CD8-positive, alpha-beta memory T cell (primary cell): ENCODE data around the gene EIF3L. TPM values are rescaled to one million over a fixed set of nuclear protein-coding genes. Genes with fewer than 3 reads are reported as not detected.
A peak's percentile ranks its signal among the peaks of the same experiment; 100 is the strongest.

Source experiments
- CTCF ChIA-PET: fragments of 350-600 bp; sonication (Branson Sonifier 250); formaldehyde crosslinking; loops from one replicate; lab custom pipeline; 2021; ENCODE audit warnings: antibody characterized with exemption; lab: Charles Lee
- POLR2A ChIA-PET: fragments of 350-600 bp; sonication (Branson Sonifier 250); formaldehyde crosslinking; loops from one replicate; lab custom pipeline; 2021; ENCODE audit warnings: antibody characterized with exemption; lab: Charles Lee
- DNase-seq, 5 donors: peaks; one replicate each; pipeline versions ENCODE4 v3.0.0 to v3.0.0-alpha.2; 2020 to 2022; ENCODE audit warnings: mixed read lengths in 1 of 5
- H3K27ac ChIP-seq: one replicate; pipeline ENCODE4 v1.7.0; 2013; ENCODE audit warnings: low read depth, mild to moderate bottlenecking, low read length, moderate library complexity
- H3K27me3 ChIP-seq: 2 replicates; pipeline ENCODE4 v1.7.0; 2013; ENCODE audit warnings: low read length, mild to moderate bottlenecking; ENCODE audit not compliant: insufficient read depth, poor library complexity, severe bottlenecking
- H3K36me3 ChIP-seq: 2 replicates; pipeline ENCODE4 v1.7.0; 2013; ENCODE audit warnings: mild to moderate bottlenecking, low read length, moderate library complexity; ENCODE audit not compliant: insufficient read depth
- H3K4me1 ChIP-seq: 2 replicates; pipeline ENCODE4 v1.7.0; 2013; ENCODE audit warnings: mild to moderate bottlenecking, low read length, moderate library complexity; ENCODE audit not compliant: insufficient read depth
- H3K4me3 ChIP-seq: 2 replicates; pipeline ENCODE4 v1.7.0; 2013; ENCODE audit warnings: mild to moderate bottlenecking, low read length
- H3K9me3 ChIP-seq: 2 replicates; pipeline ENCODE4 v1.7.0; 2013; ENCODE audit warnings: mild to moderate bottlenecking, low read length
- H3K27ac Mint-ChIP-seq, 8 donors: one replicate each; pipeline ENCODE4 v1.8.0; 2020 to 2021; ENCODE audit warnings: mixed read lengths in 8 of 8, mild to moderate bottlenecking in 6 of 8, inconsistent platforms in 3 of 8, moderate library complexity in 3 of 8
- H3K27me3 Mint-ChIP-seq, 2 donors: one replicate each; pipeline ENCODE4 v1.8.0; 2020 to 2021; ENCODE audit warnings: mixed read lengths in 2 of 2, mild to moderate bottlenecking in 1 of 2, moderate library complexity in 1 of 2
- H3K36me3 Mint-ChIP-seq, 3 donors: one replicate each; pipeline ENCODE4 v1.8.0; 2020 to 2021; ENCODE audit warnings: mixed read lengths in 3 of 3, inconsistent platforms in 1 of 3, mild to moderate bottlenecking in 1 of 3
- H3K4me1 Mint-ChIP-seq, 3 donors: one replicate each; pipeline ENCODE4 v1.8.0; 2020 to 2021; ENCODE audit warnings: mixed read lengths in 3 of 3, inconsistent platforms in 1 of 3, mild to moderate bottlenecking in 1 of 3
- H3K4me3 Mint-ChIP-seq, 7 donors: one replicate each; pipeline ENCODE4 v1.8.0; 2020 to 2021; ENCODE audit warnings: mixed read lengths in 7 of 7, mild to moderate bottlenecking in 6 of 7, moderate library complexity in 4 of 7, inconsistent platforms in 2 of 7
- H3K9me3 Mint-ChIP-seq, 5 donors: one replicate each; pipeline ENCODE4 v1.8.0; 2020 to 2022; ENCODE audit warnings: mixed read lengths in 5 of 5, mild to moderate bottlenecking in 3 of 5, moderate library complexity in 2 of 5, inconsistent platforms in 1 of 5
- polyA plus RNA-seq: library from polyadenylated mRNA; unstranded; fragments of 300-500 nt; fragmentation: Illumina TruSeq; gene quantifications from one replicate; pipeline ENCODE4 v1.2.3, GENCODE V29; 2021
- total RNA-seq, 2 experiments: library from RNA; stranded (reverse); gene quantifications; one replicate each; pipeline ENCODE4 v1.2.3, GENCODE V29; 2021

The EIF3L gene
- total and polyA plus RNA-seq, 3 experiments from 2014 or later, result 266 to 556 (median 549) TPM

GRCh38 chr22:37804881-37805809, 44.1 kb upstream of the EIF3L start:
- H3K36me3 Mint-ChIP-seq, result no peaks in the 10 kb centered on the region
- POLR2A ChIA-PET, result interaction anchor here (0.6 kb wide), 1 partner anchor 197 kb away, joined by 9 read pairs; no protein-coding TSS in a partner anchor
- H3K4me1 ChIP-seq, result peaks cover 45% of the 10 kb centered on the region
- no peaks in the 10 kb centered on the region for H3K36me3 ChIP-seq
- peak overlapping the region; percentile 48 to 82 (median 56) for H3K4me3 Mint-ChIP-seq
- CTCF ChIA-PET, result interaction anchor here (1.9 kb wide), 1 partner anchor 172 kb away, joined by 5 read pairs; no protein-coding TSS in a partner anchor
- no peaks in the 10 kb centered on the region for H3K9me3 Mint-ChIP-seq
- H3K27ac ChIP-seq, result no peak overlapping the region
- H3K27me3 Mint-ChIP-seq, result peaks cover 61 to 65% of the 10 kb centered on the region in 2 donors
- H3K27ac Mint-ChIP-seq, result peak overlapping the region in 4 of 8 donors; percentile 9 to 63 (median 31)
- H3K4me1 Mint-ChIP-seq, result peaks cover 34 to 59% (median 40%) of the 10 kb centered on the region in 3 donors
- peak; percentile 28 to 66 (median 45) for DNase-seq
- H3K9me3 ChIP-seq, result no peaks in the 10 kb centered on the region
- peaks cover 52% of the 10 kb centered on the region for H3K27me3 ChIP-seq
- H3K4me3 ChIP-seq, result peak overlapping the region; percentile 72

DNA sequence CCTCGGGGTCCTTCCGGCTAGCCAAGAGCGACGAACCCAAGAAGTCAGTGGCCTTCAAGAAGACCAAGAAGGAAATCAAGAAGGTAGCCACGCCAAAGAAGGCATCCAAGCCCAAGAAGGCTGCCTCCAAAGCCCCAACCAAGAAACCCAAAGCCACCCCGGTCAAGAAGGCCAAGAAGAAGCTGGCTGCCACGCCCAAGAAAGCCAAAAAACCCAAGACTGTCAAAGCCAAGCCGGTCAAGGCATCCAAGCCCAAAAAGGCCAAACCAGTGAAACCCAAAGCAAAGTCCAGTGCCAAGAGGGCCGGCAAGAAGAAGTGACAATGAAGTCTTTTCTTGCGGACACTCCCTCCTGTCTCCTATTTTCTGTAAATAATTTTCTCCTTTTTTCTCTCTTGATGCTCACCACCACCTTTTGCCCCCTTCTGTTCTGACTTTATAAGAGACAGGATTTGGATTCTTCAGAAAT, 43.4 kb upstream of the EIF3L start:
- Mint-ChIP-seq H3K9me3 (no peaks in the 10 kb centered on the region), H3K27ac (peak overlapping the region in 3 of 8 donors; percentile 9 to 32 (median 30)), H3K4me3 (peak overlapping the region; percentile 44 to 82 (median 55)), H3K27me3 (peaks cover 59 to 62% of the 10 kb centered on the region in 2 donors), H3K36me3 (no peaks in the 10 kb centered on the region), H3K4me1 (peaks cover 34 to 59% (median 40%) of the 10 kb centered on the region in 3 donors)
- peaks cover 52% of the 10 kb centered on the region for H3K27me3 ChIP-seq
- POLR2A ChIA-PET, result interaction anchor here (0.6 kb wide), 1 partner anchor 198 kb away, joined by 9 read pairs; no protein-coding TSS in a partner anchor
- H3K4me1 ChIP-seq, result peaks cover 45% of the 10 kb centered on the region
- peak overlapping the region; percentile 72 for H3K4me3 ChIP-seq
- CTCF ChIA-PET, result interaction anchor here (1.9 kb wide), 1 partner anchor 173 kb away, joined by 5 read pairs; no protein-coding TSS in a partner anchor
- no peak for DNase-seq
- no peaks in the 10 kb centered on the region for H3K9me3 ChIP-seq
- H3K27ac ChIP-seq, result no peak overlapping the region
- H3K36me3 ChIP-seq, result no peaks in the 10 kb centered on the region

DNA sequence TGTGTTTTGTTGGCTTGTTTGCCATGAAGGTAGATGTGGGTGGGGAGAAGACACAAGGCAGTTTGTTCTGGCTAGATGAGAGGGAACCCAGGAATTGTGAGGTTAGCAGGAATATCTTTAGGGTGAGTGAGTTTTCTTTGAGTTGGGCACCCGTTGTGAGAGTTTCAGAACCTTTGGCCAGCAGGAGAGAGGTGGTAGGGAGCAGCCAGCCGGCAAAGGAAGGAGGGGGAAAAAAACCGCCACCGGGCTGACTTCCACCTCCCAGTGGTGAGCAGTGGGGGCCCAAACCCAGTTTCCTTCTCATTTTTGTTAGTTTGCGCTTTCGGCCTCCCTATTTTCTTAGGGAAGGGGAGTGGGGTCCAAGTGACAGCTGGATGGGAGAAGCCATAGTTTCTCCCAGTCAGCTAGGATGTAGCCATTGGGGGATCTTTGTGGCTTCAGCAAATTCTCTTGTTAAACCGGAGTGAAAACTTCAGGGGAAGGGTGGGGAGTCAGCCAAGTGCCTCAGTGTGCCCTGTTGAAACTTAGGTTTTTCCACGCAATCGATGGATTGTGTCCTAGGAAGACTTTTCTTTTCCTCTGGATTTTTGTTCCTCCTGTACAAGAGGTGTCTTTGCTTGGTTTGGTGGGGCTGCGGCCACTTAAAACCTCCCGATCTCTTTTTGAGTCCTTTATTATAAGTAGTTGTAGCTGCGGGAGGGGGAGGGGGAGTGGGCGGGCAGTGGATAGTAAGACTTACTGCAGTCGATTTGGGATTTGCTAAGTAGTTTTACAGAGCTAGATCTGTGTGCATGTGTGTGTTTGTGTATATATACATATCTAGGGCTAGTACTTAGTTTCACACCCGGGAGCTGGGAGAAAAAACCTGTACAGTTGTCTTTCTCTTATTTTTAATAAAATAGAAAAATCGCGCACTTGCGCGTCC, 42.5 kb upstream of the EIF3L start:
- ChIA-PET CTCF (interaction anchor here (0.6 to 3.8 kb wide), 4 partner anchors 9 to 285 kb away, joined by 4 to 46 read pairs (median 6); no protein-coding TSS in a partner anchor), POLR2A (interaction anchor here (0.6 to 1.2 kb wide), 3 partner anchors 14 to 38 kb away, joined by 3 to 12 read pairs (median 8); partner anchors contain the start of gene ANKRD54)
- peaks cover 45% of the 10 kb centered on the region for H3K4me1 ChIP-seq
- H3K27ac ChIP-seq, result peak overlapping the region; percentile 64
- Mint-ChIP-seq H3K4me1 (peaks cover 34 to 59% (median 40%) of the 10 kb centered on the region in 3 donors), H3K27me3 (peaks cover 62 to 64% of the 10 kb centered on the region in 2 donors), H3K9me3 (no peaks in the 10 kb centered on the region), H3K27ac (peak overlapping the region in 2 of 8 donors; percentile 9 to 27), H3K36me3 (no peaks in the 10 kb centered on the region), H3K4me3 (peak overlapping the region; percentile 32 to 77 (median 70))
- no peaks in the 10 kb centered on the region for H3K36me3 ChIP-seq
- peaks cover 52% of the 10 kb centered on the region for H3K27me3 ChIP-seq
- DNase-seq, result no peak
- peak overlapping the region; percentile 14 for H3K4me3 ChIP-seq
- H3K9me3 ChIP-seq, result no peaks in the 10 kb centered on the region

DNA sequence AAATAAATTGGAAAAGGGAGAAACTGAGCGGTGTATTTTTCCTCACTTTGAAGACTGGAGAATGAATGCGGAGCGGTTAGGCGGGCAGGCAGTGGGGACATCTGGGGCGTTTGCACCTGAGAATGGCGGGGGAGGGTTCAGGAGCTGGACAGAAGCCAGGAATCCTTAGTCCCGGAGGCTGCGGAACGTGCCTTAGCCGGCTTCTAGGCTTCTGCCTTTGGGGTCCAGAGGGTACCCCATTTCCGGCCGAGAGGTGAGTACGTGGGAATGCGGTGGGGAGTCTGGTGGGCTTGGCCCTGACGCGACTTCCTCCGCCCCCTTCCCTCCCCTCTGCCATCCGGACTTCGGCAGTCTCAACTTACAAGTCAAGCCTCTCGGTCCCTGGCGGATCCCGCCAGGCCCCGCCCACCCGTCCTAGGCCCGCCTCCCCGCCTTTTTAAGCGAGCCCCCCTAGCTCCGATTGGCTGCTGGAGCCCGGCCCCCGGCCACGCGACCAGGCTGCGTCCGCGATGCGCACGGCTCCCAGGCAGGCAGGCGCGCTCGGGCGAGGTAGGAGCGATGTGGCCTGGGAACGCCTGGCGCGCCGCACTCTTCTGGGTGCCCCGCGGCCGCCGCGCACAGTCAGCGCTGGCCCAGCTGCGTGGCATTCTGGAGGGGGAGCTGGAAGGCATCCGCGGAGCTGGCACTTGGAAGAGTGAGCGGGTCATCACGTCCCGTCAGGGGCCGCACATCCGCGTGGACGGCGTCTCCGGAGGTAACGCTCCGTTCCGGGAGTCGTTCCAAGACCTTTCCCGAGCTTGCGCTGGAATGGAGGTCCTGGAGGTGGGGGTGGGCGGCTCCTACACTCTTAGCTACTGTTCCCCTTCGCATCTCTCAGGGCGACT, 41.6 kb upstream of the EIF3L start, which contains the start of gene GCAT:
GCAT (plus strand) TSS at position 525 of the 884 bp plus-strand sequence; CDS start at position 559, 34 bp downstream.
- H3K9me3 Mint-ChIP-seq, result no peaks in the 10 kb centered on the region
- peaks cover 43% of the 10 kb centered on the region for H3K4me1 ChIP-seq
- H3K9me3 ChIP-seq, result no peaks in the 10 kb centered on the region
- CTCF ChIA-PET, result interaction anchor here (0.6 to 3.8 kb wide), 5 partner anchors 8 to 285 kb away, joined by 3 to 46 read pairs (median 4); no protein-coding TSS in a partner anchor
- peaks cover 67 to 70% of the 10 kb centered on the region in 2 donors for H3K27me3 Mint-ChIP-seq
- H3K36me3 ChIP-seq, result no peaks in the 10 kb centered on the region
- peak within 1 kb of the TSS in 2 of 8 donors; percentile 5 to 59 for H3K27ac Mint-ChIP-seq
- H3K4me3 Mint-ChIP-seq, result peak within 1 kb of the TSS; percentile 66 to 89 (median 73)
- H3K27me3 ChIP-seq, result peaks cover 52% of the 10 kb centered on the region
- peak; percentile 75 to 85 (median 81) for DNase-seq
- H3K36me3 Mint-ChIP-seq, result no peaks in the 10 kb centered on the region
- POLR2A ChIA-PET, result interaction anchor here (0.6 to 1.2 kb wide), 5 partner anchors 15 to 1683 kb away, joined by 3 to 8 read pairs (median 4); partner anchors contain the start of gene ANKRD54
- peaks cover 31 to 54% (median 36%) of the 10 kb centered on the region in 3 donors for H3K4me1 Mint-ChIP-seq
- peak within 1 kb of the TSS; percentile 70 for H3K4me3 ChIP-seq
- H3K27ac ChIP-seq, result peak within 1 kb of the TSS; percentile 64

- Mint-ChIP-seq H3K9me3 (no peaks in the 10 kb centered on the region), H3K27ac (peak overlapping the region in 2 of 8 donors; percentile 5 to 59), H3K27me3 (peaks cover 64 to 65% of the 10 kb centered on the region in 2 donors), H3K36me3 (no peaks in the 10 kb centered on the region), H3K4me3 (peak overlapping the region; percentile 66 to 89 (median 73)), H3K4me1 (peaks cover 24 to 48% (median 29%) of the 10 kb centered on the region in 3 donors)
- POLR2A ChIA-PET, result interaction anchor here (0.6 to 1.2 kb wide), 2 partner anchors 200 to 1683 kb away, joined by 4 to 5 read pairs; no protein-coding TSS in a partner anchor
- H3K4me1 ChIP-seq, result peaks cover 36% of the 10 kb centered on the region
- H3K4me3 ChIP-seq, result peak overlapping the region; percentile 70
- H3K27me3 ChIP-seq, result peaks cover 50% of the 10 kb centered on the region
- no peaks in the 10 kb centered on the region for H3K9me3 ChIP-seq
- no peak overlapping the region for H3K27ac ChIP-seq
- no peak for DNase-seq
- no peaks in the 10 kb centered on the region for H3K36me3 ChIP-seq
- CTCF ChIA-PET, result interaction anchor here (0.7 to 3.8 kb wide), 3 partner anchors 8 to 201 kb away, joined by 3 to 46 read pairs (median 7); no protein-coding TSS in a partner anchor
Observed at GRCh38 chr22:37808294-37808657, 40.9 kb upstream of the EIF3L start.

- no peaks in the 10 kb centered on the region for H3K36me3 Mint-ChIP-seq
- Histone ChIP-seq H3K27ac (no peak overlapping the region), H3K27me3 (peaks cover 42% of the 10 kb centered on the region), H3K4me3 (no peak overlapping the region), H3K9me3 (no peaks in the 10 kb centered on the region), H3K36me3 (no peaks in the 10 kb centered on the region), H3K4me1 (peaks cover 33% of the 10 kb centered on the region)
- H3K9me3 Mint-ChIP-seq, result no peaks in the 10 kb centered on the region
- POLR2A ChIA-PET, result interaction anchor here (0.5 kb wide), 1 partner anchor 595 kb away, joined by 4 read pairs; no protein-coding TSS in a partner anchor
- peaks cover 18 to 37% (median 28%) of the 10 kb centered on the region in 3 donors for H3K4me1 Mint-ChIP-seq
- H3K4me3 Mint-ChIP-seq, result peak overlapping the region in 1 of 7 donors; percentile 36
- CTCF ChIA-PET, result interaction anchor here (0.6 to 3.8 kb wide), 3 partner anchors 8 to 1326 kb away, joined by 4 to 46 read pairs (median 8); no protein-coding TSS in a partner anchor
- DNase-seq, result no peak
- peaks cover 56 to 60% of the 10 kb centered on the region in 2 donors for H3K27me3 Mint-ChIP-seq
- H3K27ac Mint-ChIP-seq, result no peak overlapping the region
Observed at GRCh38 chr22:37809672-37810333, 39.4 kb upstream of the EIF3L start.
